CD4-positive, alpha-beta T cell treated with Interferon alpha-2 for 1 hour (primary cell): ENCODE data around the gene PCNX1.

Experiments used
- DNase-seq, 2 donors: peaks; one replicate each; pipeline ENCODE4 v3.0.0-alpha.2; 2020 to 2022

The PCNX1 gene

DNA sequence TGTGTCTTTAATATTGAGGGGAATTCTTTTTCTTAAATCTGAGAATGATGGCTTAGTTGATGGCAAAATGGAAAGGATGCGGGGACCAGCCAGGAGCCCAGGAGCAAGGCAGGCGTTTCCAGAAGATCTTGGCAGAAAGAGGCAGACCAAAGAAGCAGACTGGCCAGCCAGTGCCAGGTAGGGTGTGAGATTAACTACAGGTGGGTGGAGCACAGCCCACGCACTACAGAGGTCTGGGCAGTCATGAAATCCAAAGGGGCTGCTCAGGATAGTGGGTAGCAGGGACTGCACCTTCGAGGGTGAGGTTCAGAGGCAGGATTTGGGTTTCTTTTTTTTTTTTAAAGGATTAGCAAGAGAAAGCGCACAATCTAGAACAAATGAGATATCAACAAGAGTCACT, 17.7 kb upstream of the PCNX1 start:
- no peak for DNase-seq

- no peak for DNase-seq
Observed at GRCh38 chr14:70890826-70891659, 16.2 kb upstream of the PCNX1 start.

GRCh38 chr14:70891737-70892136, 15.5 kb upstream of the PCNX1 start:
- no peak for DNase-seq

DNA sequence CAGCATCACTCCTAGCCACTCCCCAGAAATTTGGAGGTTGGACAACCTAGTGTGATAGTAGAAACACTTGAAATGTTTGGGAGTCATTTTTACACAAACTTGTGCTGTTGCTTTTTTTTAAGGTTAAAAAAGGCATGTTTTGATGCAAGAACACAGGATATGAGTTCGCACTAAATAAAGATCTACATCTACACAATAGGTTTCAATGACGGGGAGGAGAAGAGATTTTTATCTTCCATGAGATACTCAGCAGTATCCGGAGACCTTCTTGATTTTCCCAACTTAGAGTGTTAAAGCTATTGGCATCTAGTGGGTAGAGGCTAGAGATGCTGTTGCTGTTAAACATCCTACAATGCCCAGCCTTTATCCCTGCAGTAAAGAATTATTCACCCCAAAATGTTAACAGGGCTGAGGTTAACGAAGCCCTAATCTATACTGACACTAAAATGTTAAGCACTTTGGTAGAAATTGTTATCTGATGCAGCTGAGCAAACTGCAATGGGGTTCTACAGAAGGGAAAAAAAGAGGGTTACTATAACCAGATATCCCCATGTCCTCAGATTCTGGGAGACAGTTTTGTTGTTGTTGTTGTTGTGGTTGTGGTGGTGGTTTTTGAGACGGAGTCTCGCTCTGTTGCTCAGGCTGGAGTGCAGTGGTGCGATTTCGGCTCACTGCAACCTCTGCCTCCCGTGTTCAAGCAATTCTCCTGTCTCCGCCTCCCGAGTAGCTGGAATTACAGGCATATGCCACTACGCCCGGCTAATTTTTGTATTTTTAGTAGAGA, 14.0 kb upstream of the PCNX1 start:
- DNase-seq: no peak

- no peak for DNase-seq
Observed at GRCh38 chr14:70893858-70894291, 13.4 kb upstream of the PCNX1 start.

DNA sequence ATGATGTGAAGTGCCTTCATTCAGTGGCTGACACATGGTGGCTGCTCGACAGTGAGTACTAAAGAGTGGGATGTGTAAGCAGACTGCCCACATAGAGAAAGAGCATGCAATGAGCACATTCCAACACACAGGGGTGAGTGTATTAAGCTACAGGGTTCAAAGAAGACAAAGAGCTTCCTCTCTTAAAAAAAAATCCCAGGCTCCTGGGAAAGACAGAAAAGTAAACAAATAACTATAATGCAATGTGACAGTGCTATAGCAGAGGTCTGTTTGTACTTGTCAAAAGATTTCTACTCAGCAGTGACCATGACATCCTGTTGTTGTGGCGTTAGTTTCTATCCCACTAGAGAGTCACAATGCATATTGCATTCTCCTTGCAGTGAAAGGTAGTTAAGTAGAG, 12.4 kb upstream of the PCNX1 start:
- DNase-seq: no peak

GRCh38 chr14:70896317-70896716, 10.9 kb upstream of the PCNX1 start:
- no peak for DNase-seq

GRCh38 chr14:70896981-70897380, 10.3 kb upstream of the PCNX1 start:
- DNase-seq: no peak

GRCh38 chr14:70897464-70897863, 9.8 kb upstream of the PCNX1 start:
- DNase-seq: no peak

- no peak for DNase-seq
Observed at GRCh38 chr14:70898111-70898745, 9.0 kb upstream of the PCNX1 start.

- DNase-seq: no peak
Observed at GRCh38 chr14:70901269-70901668, 6.0 kb upstream of the PCNX1 start.

GRCh38 chr14:70902184-70902583, 5.1 kb upstream of the PCNX1 start:
- DNase-seq: no peak

DNA sequence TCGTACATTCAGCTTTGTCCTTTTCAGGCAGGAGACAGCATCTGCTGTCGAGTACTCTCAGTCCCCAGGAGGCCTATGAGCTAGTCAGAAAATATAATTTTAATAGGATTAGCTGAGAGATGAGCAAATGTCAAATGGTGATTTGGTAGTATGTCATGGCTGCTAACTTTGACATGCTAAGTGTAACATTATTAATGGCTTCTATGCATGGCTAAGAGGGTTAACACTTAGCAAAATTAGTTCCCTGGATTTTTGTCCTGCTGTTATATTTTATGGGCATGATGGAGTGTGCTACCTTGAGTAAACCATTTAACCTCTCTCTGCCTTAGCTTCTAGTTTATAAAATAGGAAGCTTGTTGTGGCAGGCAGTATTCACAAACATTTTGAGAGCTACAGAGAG, 2.9 kb upstream of the PCNX1 start:
- no peak for DNase-seq

- DNase-seq: no peak
Observed at GRCh38 chr14:70905301-70905700, 2.0 kb upstream of the PCNX1 start.

GRCh38 chr14:70906793-70907175, 475 bp upstream of the PCNX1 start:
- no peak for DNase-seq

GRCh38 chr14:70907996-70908934, 1.0 kb downstream of the PCNX1 start:
- peak in 1 of 2 donors; percentile 63 for DNase-seq

- DNase-seq: no peak
Observed at GRCh38 chr14:70908935-70909641, 1.8 kb downstream of the PCNX1 start.

GRCh38 chr14:70909733-70910614, 2.7 kb downstream of the PCNX1 start:
- DNase-seq: peak; percentile 4 to 42

DNA sequence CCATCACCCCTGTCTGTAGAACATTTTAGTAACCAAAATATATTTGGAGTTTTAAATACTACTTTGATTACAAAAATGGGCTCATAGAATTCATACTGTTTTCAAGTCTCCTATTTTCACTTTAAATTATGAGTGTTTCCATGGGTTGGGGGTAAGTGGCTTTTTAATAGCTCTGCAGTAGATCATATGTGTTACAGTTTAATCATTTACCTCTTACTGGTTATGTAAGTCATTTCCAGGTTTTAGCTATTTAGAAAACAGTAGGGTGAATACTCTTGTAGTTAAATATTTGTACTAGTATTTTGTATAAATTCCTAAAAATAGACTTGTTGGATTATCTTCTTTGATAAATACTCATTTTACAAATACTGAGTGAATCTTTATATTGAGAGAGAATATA, 8.2 kb downstream of the PCNX1 start:
- no peak for DNase-seq

- DNase-seq: no peak
Observed at GRCh38 chr14:70916300-70916699, 9.0 kb downstream of the PCNX1 start.

- DNase-seq: no peak
Observed at GRCh38 chr14:70916799-70917198, 9.5 kb downstream of the PCNX1 start.
